Measurements from ENCODE around the gene TRAPPC4. TPM values are rescaled to one million over a fixed set of nuclear protein-coding genes. Genes with fewer than 3 reads are reported as not detected.

Gene TRAPPC4
- total and polyA plus RNA-seq, 2 experiments from 2014 or later: 96.1 to 175 TPM

DNA sequence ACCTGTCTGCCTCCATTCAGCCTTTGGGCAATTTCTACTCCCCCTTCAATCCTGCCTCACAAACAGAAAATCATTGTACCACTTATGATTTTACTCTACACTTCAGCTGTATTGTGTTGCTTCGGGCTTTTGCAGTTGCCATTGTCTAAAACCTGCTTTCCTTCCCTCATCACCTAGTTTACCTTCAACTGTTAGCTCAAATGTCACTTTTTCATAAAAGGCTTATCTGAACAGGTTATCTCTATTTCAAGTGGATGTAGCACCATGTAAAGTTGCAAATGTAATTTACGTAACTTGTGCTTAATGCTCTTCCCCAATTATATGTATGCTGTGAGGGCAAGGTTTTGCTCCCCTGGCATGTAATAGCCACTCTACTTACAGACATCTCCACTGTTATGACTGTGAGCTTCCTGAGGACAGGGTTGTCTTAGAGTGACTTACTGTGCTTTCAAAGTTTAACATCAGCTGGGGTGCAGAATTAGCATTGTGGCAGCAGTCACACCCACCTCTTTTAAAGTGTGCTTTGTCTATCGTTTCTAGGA is 5.9 kb upstream of the TRAPPC4 start:
- Histone ChIP-seq H2AFZ (no peak overlapping the region), H3K79me2 (peaks cover 34% of the 10 kb centered on the region), H3K4me2 (no peak overlapping the region), H3K4me3 (no peak overlapping the region), H4K20me1 (ENCODE audit: insufficient read depth, poor library complexity, severe bottlenecking) (peaks cover 7% of the 10 kb centered on the region), H3K4me1 (ENCODE audit: insufficient read depth) (peaks cover 12% of the 10 kb centered on the region), H3K27ac (no peak overlapping the region), H3K36me3 (replicated peaks; ENCODE audit: insufficient read depth, low read depth) (no peaks in the 10 kb centered on the region), H3K9me2 (replicated peaks; ENCODE audit: insufficient read depth) (no peaks in the 10 kb centered on the region), H3K27me3 (no peaks in the 10 kb centered on the region), H3K9me3 (ENCODE audit: low read depth) (no peaks in the 10 kb centered on the region)
- TF ChIP-seq, protein P1, sequence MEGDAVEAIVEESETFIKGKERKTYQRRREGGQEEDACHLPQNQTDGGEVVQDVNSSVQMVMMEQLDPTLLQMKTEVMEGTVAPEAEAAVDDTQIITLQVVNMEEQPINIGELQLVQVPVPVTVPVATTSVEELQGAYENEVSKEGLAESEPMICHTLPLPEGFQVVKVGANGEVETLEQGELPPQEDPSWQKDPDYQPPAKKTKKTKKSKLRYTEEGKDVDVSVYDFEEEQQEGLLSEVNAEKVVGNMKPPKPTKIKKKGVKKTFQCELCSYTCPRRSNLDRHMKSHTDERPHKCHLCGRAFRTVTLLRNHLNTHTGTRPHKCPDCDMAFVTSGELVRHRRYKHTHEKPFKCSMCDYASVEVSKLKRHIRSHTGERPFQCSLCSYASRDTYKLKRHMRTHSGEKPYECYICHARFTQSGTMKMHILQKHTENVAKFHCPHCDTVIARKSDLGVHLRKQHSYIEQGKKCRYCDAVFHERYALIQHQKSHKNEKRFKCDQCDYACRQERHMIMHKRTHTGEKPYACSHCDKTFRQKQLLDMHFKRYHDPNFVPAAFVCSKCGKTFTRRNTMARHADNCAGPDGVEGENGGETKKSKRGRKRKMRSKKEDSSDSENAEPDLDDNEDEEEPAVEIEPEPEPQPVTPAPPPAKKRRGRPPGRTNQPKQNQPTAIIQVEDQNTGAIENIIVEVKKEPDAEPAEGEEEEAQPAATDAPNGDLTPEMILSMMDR (IDR thresholded peaks at IDR 0.05; ENCODE audit: poor library complexity): no peak
- TF ChIP-seq EZH2phosphoT487 (IDR thresholded peaks at IDR 0.05; ENCODE audit: low read depth, severe bottlenecking, unreplicated experiment) (no peak), EZH2 (IDR thresholded peaks at IDR 0.05; ENCODE audit: borderline replicate concordance) (no peak)
- 88% methylated on average over 3 of the region's 3 CpGs for WGBS (ENCODE audit: low lambda C conversion rate, missing lambda C conversion rate)
- no peak for DNase-seq (ENCODE audit: low spot score)

DNA sequence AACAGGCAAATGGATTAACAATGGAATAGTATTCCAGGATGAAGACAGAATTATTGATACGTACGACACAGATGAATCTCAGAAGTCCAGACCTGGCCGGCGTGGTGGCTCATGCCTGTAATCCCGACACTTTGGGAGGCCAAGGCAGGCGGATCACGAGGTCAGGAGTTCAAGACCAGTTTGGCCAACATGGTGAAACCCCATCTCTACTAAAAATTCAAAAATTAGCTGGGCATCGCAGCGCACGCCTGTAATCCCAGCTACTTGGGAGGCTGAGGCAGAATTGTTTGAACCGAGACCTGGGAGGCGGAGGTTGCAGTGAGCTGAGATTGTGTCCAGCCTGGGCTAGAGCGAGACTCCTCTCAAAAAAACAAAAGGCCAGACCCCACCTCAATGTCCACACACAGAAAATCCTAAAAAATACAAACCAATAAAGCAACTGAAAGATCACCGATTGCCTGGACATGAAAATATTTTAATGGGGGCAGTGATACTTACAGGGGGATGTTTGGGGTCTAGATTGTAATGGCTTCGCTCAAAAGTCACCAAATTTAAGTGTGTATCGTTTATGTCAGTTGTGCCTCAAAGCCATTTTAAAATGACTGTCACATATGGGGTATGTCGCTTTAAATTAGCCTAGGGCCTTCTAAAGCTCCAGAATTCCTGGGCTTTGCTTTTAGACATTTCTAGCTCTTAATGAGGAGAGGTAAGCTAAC is 4.2 kb upstream of the TRAPPC4 start:
- H3K4me3 ChIP-seq: no peak overlapping the region
- no peak overlapping the region for H3K27ac ChIP-seq
- no peak overlapping the region for H2AFZ ChIP-seq
- H3K9me3 ChIP-seq (ENCODE audit: low read depth): no peaks in the 10 kb centered on the region
- H4K20me1 ChIP-seq (ENCODE audit: insufficient read depth, poor library complexity, severe bottlenecking): peaks cover 7% of the 10 kb centered on the region
- DNase-seq (ENCODE audit: low spot score): no peak
- 94% methylated on average over 17 of the region's 17 CpGs for WGBS (ENCODE audit: low lambda C conversion rate, missing lambda C conversion rate)
- H3K79me2 ChIP-seq: peaks cover 42% of the 10 kb centered on the region
- H3K4me1 ChIP-seq (ENCODE audit: insufficient read depth): peaks cover 12% of the 10 kb centered on the region
- no peaks in the 10 kb centered on the region for H3K27me3 ChIP-seq
- H3K36me3 ChIP-seq (replicated peaks; ENCODE audit: insufficient read depth, low read depth): no peaks in the 10 kb centered on the region
- H3K9me2 ChIP-seq (replicated peaks; ENCODE audit: insufficient read depth): no peaks in the 10 kb centered on the region
- no peak overlapping the region for H3K4me2 ChIP-seq
- no peak for TF ChIP-seq EZH2 (IDR thresholded peaks at IDR 0.05; ENCODE audit: borderline replicate concordance)
- no peak for TF ChIP-seq EZH2phosphoT487 (IDR thresholded peaks at IDR 0.05; ENCODE audit: low read depth, severe bottlenecking, unreplicated experiment)
- TF ChIP-seq, protein P1 (IDR thresholded peaks at IDR 0.05; ENCODE audit: poor library complexity): no peak

- Histone ChIP-seq H3K36me3 (replicated peaks; ENCODE audit: insufficient read depth, low read depth) (no peaks in the 10 kb centered on the region), H3K27me3 (no peaks in the 10 kb centered on the region), H3K4me2 (no peak overlapping the region), H2AFZ (no peak overlapping the region), H3K9me3 (ENCODE audit: low read depth) (no peaks in the 10 kb centered on the region), H3K27ac (no peak overlapping the region), H3K79me2 (peaks cover 50% of the 10 kb centered on the region), H4K20me1 (ENCODE audit: insufficient read depth, poor library complexity, severe bottlenecking) (peaks cover 7% of the 10 kb centered on the region), H3K4me1 (ENCODE audit: insufficient read depth) (peaks cover 19% of the 10 kb centered on the region), H3K9me2 (replicated peaks; ENCODE audit: insufficient read depth) (no peaks in the 10 kb centered on the region), H3K4me3 (no peak overlapping the region)
- no peak for TF ChIP-seq EZH2phosphoT487 (IDR thresholded peaks at IDR 0.05; ENCODE audit: low read depth, severe bottlenecking, unreplicated experiment)
- no peak for TF ChIP-seq EZH2 (IDR thresholded peaks at IDR 0.05; ENCODE audit: borderline replicate concordance)
- TF ChIP-seq, protein P1 (IDR thresholded peaks at IDR 0.05; ENCODE audit: poor library complexity): peak; percentile 19
- WGBS (ENCODE audit: low lambda C conversion rate, missing lambda C conversion rate): 74% methylated on average over 8 of the region's 8 CpGs
- DNase-seq (ENCODE audit: low spot score): peak; percentile 29
Observed at GRCh38 chr11:119015054-119015611, 3.4 kb upstream of the TRAPPC4 start.

All from hepatocyte (in vitro differentiated cells).